OCI-LY1 (cell line): ENCODE data around the gene STARD9.

Experiments
- H2AFZ ChIP-seq: fragments of 200-600 bp; sonication (generic), shearing (Covaris generic); 2 replicates; pipeline ENCODE4 v1.6.0; 2014; ENCODE audit warnings: antibody characterized with exemption, mild to moderate bottlenecking, low read length
- H3F3A ChIP-seq: fragments of 200-600 bp; sonication (generic), shearing (Covaris generic); 2 replicates; pipeline ENCODE4 v1.6.0; 2014; ENCODE audit warnings: mild to moderate bottlenecking, antibody characterized with exemption, low read length, moderate library complexity; ENCODE audit not compliant: insufficient read depth
- H3K27ac ChIP-seq: fragments of 200-600 bp; sonication (generic); 2 replicates; pipeline ENCODE4 v1.5.1; 2014; ENCODE audit warnings: low read length, mixed run types, mild to moderate bottlenecking, low read depth; ENCODE audit not compliant: poor library complexity, severe bottlenecking
- H3K27me3 ChIP-seq: fragments of 200-600 bp; sonication (generic); 2 replicates; pipeline ENCODE4 v1.6.0; 2014; ENCODE audit warnings: antibody characterized with exemption, mild to moderate bottlenecking, low read length, moderate library complexity; ENCODE audit not compliant: insufficient read depth
- H3K36me3 ChIP-seq: fragments of 200-600 bp; sonication (generic); 2 replicates; pipeline ENCODE4 v1.6.1; 2014; ENCODE audit warnings: mild to moderate bottlenecking, antibody characterized with exemption, low read length, moderate library complexity, mixed read lengths; ENCODE audit not compliant: insufficient read depth
- H3K4me1 ChIP-seq: fragments of 200-600 bp; sonication (generic); 2 replicates; pipeline ENCODE4 v1.5.1; 2014; ENCODE audit warnings: mild to moderate bottlenecking, low read length, moderate library complexity; ENCODE audit not compliant: insufficient read depth, severe bottlenecking
- H3K4me2 ChIP-seq: fragments of 200-600 bp; sonication (generic), shearing (Covaris generic); 2 replicates; pipeline ENCODE4 v1.6.1; 2014; ENCODE audit warnings: low read length
- H3K4me3 ChIP-seq: fragments of 200-600 bp; sonication (generic); 2 replicates; pipeline ENCODE4 v1.5.1; 2014; ENCODE audit warnings: low read length, low read depth, mild to moderate bottlenecking, mixed read lengths; ENCODE audit not compliant: poor library complexity, severe bottlenecking
- H3K79me2 ChIP-seq: fragments of 200-600 bp; shearing (Covaris generic); 2 replicates; pipeline ENCODE4 v1.6.1; 2016; ENCODE audit warnings: mixed run types, low read length, mixed read lengths; ENCODE audit not compliant: insufficient read depth
- H3K9ac ChIP-seq: fragments of 200-600 bp; sonication (generic), shearing (Covaris generic); 2 replicates; pipeline ENCODE4 v1.6.1; 2014; ENCODE audit warnings: mild to moderate bottlenecking, low read length, mixed read lengths
- H3K9me2 ChIP-seq: fragments of 200-600 bp; sonication (generic), shearing (Covaris generic); 2 replicates; pipeline ENCODE4 v1.6.1; 2014; ENCODE audit warnings: low read depth, mild to moderate bottlenecking, low read length, mixed read lengths
- H3K9me3 ChIP-seq: fragments of 200-600 bp; shearing (Covaris generic); 2 replicates; pipeline ENCODE4 v1.6.1; 2014; ENCODE audit warnings: low read length, mixed read lengths
- H4K20me1 ChIP-seq: fragments of 200-600 bp; sonication (generic), shearing (Covaris generic); 2 replicates; pipeline ENCODE4 v1.6.0; 2016; ENCODE audit warnings: mild to moderate bottlenecking, low read length; ENCODE audit not compliant: insufficient read depth
- EZH2 ChIP-seq: fragments of 200-600 bp; sonication (generic), shearing (Covaris generic); IDR thresholded peaks from 2 replicates; pipeline ENCODE4 v1.8.0; 2017; ENCODE audit warnings: borderline replicate concordance, mixed run types, mild to moderate bottlenecking, antibody characterized with exemption, low read length, moderate library complexity, mixed read lengths
- TF ChIP-seq, protein P1 (sequence below): fragments of 200-600 bp; sonication (generic), shearing (Covaris generic); IDR thresholded peaks from 2 replicates; pipeline ENCODE4 v1.5.1; 2017; ENCODE audit warnings: mild to moderate bottlenecking, antibody characterized with exemption, low read length, moderate library complexity, mixed read lengths

Gene STARD9

DNA sequence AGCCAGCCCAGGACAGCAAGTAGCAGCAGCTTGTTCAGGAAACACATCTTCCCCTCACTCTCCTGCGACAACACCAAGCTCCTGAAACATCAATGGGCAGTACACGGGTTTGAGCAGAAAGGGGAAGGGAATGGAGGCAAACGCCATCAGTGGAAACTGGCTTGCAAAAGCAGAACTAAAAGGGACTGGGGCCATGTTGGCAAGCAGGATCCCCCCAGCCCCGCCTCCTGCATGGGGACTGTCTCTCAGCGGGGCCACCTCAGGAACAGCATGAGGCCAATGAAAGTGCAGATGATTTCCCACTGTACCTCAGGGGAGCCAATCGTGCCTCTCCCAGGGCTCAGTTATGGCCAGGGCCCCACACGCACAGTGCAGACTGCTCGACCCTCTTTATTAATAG, 154.7 kb downstream of the STARD9 start:
- Histone ChIP-seq H3K4me1 (peaks cover 8% of the 10 kb centered on the region), H3K27ac (no peak overlapping the region), H3K27me3 (no peaks in the 10 kb centered on the region), H3K79me2 (no peaks in the 10 kb centered on the region), H3K9me3 (no peaks in the 10 kb centered on the region), H4K20me1 (no peaks in the 10 kb centered on the region), H3F3A (no peaks in the 10 kb centered on the region), H3K9me2 (no peaks in the 10 kb centered on the region), H3K36me3 (peaks cover 89% of the 10 kb centered on the region), H2AFZ (no peak overlapping the region), H3K4me3 (no peak overlapping the region), H3K4me2 (no peak overlapping the region), H3K9ac (no peak overlapping the region)
- TF ChIP-seq, protein P1, sequence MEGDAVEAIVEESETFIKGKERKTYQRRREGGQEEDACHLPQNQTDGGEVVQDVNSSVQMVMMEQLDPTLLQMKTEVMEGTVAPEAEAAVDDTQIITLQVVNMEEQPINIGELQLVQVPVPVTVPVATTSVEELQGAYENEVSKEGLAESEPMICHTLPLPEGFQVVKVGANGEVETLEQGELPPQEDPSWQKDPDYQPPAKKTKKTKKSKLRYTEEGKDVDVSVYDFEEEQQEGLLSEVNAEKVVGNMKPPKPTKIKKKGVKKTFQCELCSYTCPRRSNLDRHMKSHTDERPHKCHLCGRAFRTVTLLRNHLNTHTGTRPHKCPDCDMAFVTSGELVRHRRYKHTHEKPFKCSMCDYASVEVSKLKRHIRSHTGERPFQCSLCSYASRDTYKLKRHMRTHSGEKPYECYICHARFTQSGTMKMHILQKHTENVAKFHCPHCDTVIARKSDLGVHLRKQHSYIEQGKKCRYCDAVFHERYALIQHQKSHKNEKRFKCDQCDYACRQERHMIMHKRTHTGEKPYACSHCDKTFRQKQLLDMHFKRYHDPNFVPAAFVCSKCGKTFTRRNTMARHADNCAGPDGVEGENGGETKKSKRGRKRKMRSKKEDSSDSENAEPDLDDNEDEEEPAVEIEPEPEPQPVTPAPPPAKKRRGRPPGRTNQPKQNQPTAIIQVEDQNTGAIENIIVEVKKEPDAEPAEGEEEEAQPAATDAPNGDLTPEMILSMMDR: no peak
- TF ChIP-seq EZH2: no peak

DNA sequence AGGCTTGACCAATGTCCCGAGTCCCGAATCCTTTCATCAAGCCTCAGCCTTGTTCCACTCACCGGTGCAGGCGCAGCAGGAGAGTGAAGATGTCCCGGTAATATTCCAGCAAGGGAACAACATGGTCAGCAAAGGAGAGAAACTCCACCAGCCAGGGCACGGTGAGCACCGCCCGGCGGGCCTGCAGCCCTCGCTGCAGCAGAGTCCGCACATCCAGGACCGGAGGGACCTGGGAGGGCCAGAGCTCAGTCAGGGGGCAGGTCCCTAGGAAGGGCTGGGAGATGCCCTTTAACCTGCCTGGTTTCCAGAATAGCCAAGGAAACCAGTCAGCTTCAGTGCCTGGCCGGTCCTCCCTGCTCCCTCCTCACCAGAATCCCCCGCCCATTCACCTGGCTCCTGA, 155.1 kb downstream of the STARD9 start:
- Histone ChIP-seq H3K9me3 (no peaks in the 10 kb centered on the region), H3K4me2 (no peak overlapping the region), H3F3A (no peaks in the 10 kb centered on the region), H3K36me3 (peaks cover 89% of the 10 kb centered on the region), H2AFZ (no peak overlapping the region), H4K20me1 (no peaks in the 10 kb centered on the region), H3K9ac (no peak overlapping the region), H3K4me1 (peaks cover 12% of the 10 kb centered on the region), H3K79me2 (no peaks in the 10 kb centered on the region), H3K9me2 (no peaks in the 10 kb centered on the region), H3K4me3 (no peak overlapping the region), H3K27me3 (no peaks in the 10 kb centered on the region), H3K27ac (no peak overlapping the region)
- TF ChIP-seq EZH2: no peak
- TF ChIP-seq, protein P1: no peak

DNA sequence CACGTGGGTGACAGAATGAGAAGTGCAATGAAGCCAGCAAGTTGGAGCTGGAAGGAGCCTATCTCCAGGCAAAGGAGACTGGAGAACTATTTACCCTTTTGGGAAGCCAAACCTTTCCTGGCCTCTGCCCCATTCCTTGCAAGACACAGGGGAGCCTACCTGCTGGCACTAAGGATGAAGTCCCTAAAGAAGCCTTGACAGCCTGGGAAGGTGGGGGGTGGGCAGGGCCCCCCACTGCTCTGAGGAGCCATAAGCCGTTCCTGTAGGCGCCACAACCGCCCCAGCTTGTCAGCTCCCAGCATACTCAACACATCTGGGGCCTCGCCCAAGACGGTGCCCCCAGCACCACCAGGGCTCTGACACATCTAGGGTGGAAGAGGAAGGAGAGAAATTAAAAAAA, 156.1 kb downstream of the STARD9 start:
- H4K20me1 ChIP-seq: no peaks in the 10 kb centered on the region
- H3K36me3 ChIP-seq: peaks cover 81% of the 10 kb centered on the region
- no peaks in the 10 kb centered on the region for H3K9me2 ChIP-seq
- H3F3A ChIP-seq: no peaks in the 10 kb centered on the region
- TF ChIP-seq, protein P1: no peak
- TF ChIP-seq EZH2: no peak
- no peak overlapping the region for H3K4me3 ChIP-seq
- H3K9me3 ChIP-seq: no peaks in the 10 kb centered on the region
- H3K27me3 ChIP-seq: no peaks in the 10 kb centered on the region
- H2AFZ ChIP-seq: no peak overlapping the region
- H3K27ac ChIP-seq: no peak overlapping the region
- peaks cover 19% of the 10 kb centered on the region for H3K4me1 ChIP-seq
- no peak overlapping the region for H3K4me2 ChIP-seq
- no peak overlapping the region for H3K9ac ChIP-seq
- H3K79me2 ChIP-seq: no peaks in the 10 kb centered on the region
